IMR-90 (cell line): ENCODE results near the gene ENOX1. TPM values are rescaled to one million over a fixed set of nuclear protein-coding genes. Genes with fewer than 3 reads are reported as not detected.

ENCODE experiments used
- ATAC-seq: fragments of 200-7000 bp; cut with Tn5 transposase; 2 replicates; pipeline ENCODE4 v1.9.1; 2020; ENCODE audit warnings: low read depth, mild to moderate bottlenecking, moderate library complexity
- BruUV-seq: library from RNA; stranded (reverse); fragments of 400-500 nt; replicated peaks from 2 replicates; lab custom pipeline; 2021; lab: Mats Ljungman, UMichigan
- CTCF ChIA-PET: fragments of 300-600 bp; formaldehyde crosslinking; extraction: SDS; loops from one replicate; lab custom pipeline; 2021; ENCODE audit warnings: antibody characterized with exemption; lab: Yijun Ruan, JAX
- POLR2A ChIA-PET: fragments of 300-600 bp; sonication (Branson Sonifier 250); formaldehyde crosslinking; loops from one replicate; lab custom pipeline; 2022; ENCODE audit warnings: antibody characterized with exemption; ENCODE audit not compliant: unreplicated experiment; lab: Charles Lee
- DNase-seq: peaks from one replicate; pipeline ENCODE4 v3.0.0; 2013
- H2AFZ ChIP-seq: replicated peaks from 2 replicates; pipeline ENCODE3; 2013; ENCODE audit warnings: low read length, mild to moderate bottlenecking; ENCODE audit not compliant: poor library complexity
- H2AK5ac ChIP-seq: 2 replicates; pipeline ENCODE4 v1.6.1; 2013; ENCODE audit warnings: low read depth, low read length, inconsistent platforms
- H2AK9ac ChIP-seq: replicated peaks from 2 replicates; pipeline ENCODE3; 2013; ENCODE audit warnings: mild to moderate bottlenecking, low read depth, low read length, moderate library complexity; ENCODE audit not compliant: poor library complexity
- H2BK120ac ChIP-seq: 2 replicates; pipeline ENCODE4 v1.6.1; 2013; ENCODE audit warnings: low read depth, low read length, inconsistent platforms
- H2BK15ac ChIP-seq: 3 replicates; pipeline ENCODE4 v1.6.1; 2013; ENCODE audit warnings: low read depth, low read length, inconsistent platforms
- H2BK20ac ChIP-seq: 2 replicates; pipeline ENCODE4 v1.6.1; 2013; ENCODE audit warnings: low read depth, mild to moderate bottlenecking, inconsistent platforms, low read length, moderate library complexity
- H2BK5ac ChIP-seq: 2 replicates; pipeline ENCODE4 v1.6.1; 2013; ENCODE audit warnings: mild to moderate bottlenecking, low read depth, low read length, inconsistent platforms; ENCODE audit not compliant: poor library complexity, severe bottlenecking
- H3K14ac ChIP-seq: replicated peaks from 2 replicates; pipeline ENCODE4 v1.6.1; 2013; ENCODE audit warnings: low read depth, low read length, inconsistent platforms
- H3K18ac ChIP-seq: 2 replicates; pipeline ENCODE4 v1.6.1; 2013; ENCODE audit warnings: low read depth, low read length, control low read depth
- H3K23ac ChIP-seq: 2 replicates; pipeline ENCODE4 v1.6.1; 2013; ENCODE audit warnings: low read depth, low read length, inconsistent platforms
- H3K27ac ChIP-seq: 2 replicates; pipeline ENCODE4 v1.5.1; 2013; ENCODE audit warnings: mild to moderate bottlenecking, control low read depth, low read length; ENCODE audit not compliant: insufficient read depth
- H3K27me3 ChIP-seq: 2 replicates; pipeline ENCODE4 v1.6.1; 2013; ENCODE audit warnings: low read length; ENCODE audit not compliant: control insufficient read depth, insufficient read depth
- H3K36me3 ChIP-seq: 2 replicates; pipeline ENCODE4 v1.6.1; 2013; ENCODE audit warnings: low read length, mixed read lengths; ENCODE audit not compliant: control insufficient read depth, insufficient read depth
- H3K4ac ChIP-seq: 2 replicates; pipeline ENCODE4 v1.6.1; 2013; ENCODE audit warnings: low read depth, low read length, inconsistent platforms
- H3K4me1 ChIP-seq: 2 replicates; pipeline ENCODE4 v1.6.1; 2013; ENCODE audit warnings: low read length, mixed read lengths; ENCODE audit not compliant: control insufficient read depth, insufficient read depth
- H3K4me2 ChIP-seq: 2 replicates; pipeline ENCODE4 v1.6.1; 2013; ENCODE audit warnings: low read depth, mild to moderate bottlenecking, control low read depth, low read length, moderate library complexity
- H3K4me3 ChIP-seq: 2 replicates; pipeline ENCODE4 v1.5.1; 2013; ENCODE audit warnings: low read depth, mild to moderate bottlenecking, control low read depth, low read length, moderate library complexity; ENCODE audit not compliant: insufficient read depth
- H3K56ac ChIP-seq: 2 replicates; pipeline ENCODE4 v1.6.1; 2013; ENCODE audit warnings: low read length, inconsistent platforms; ENCODE audit not compliant: insufficient read depth; ENCODE audit errors: extremely low read depth
- H3K79me1 ChIP-seq, 2 experiments: 2 replicates each; pipeline ENCODE4 v1.6.1; 2013; ENCODE audit warnings: low read length in 2 of 2, inconsistent platforms in 1 of 2, low read depth in 1 of 2
- H3K9ac ChIP-seq: 2 replicates; pipeline ENCODE4 v1.6.1; 2013; ENCODE audit warnings: low read depth, low read length, control low read depth
- H3K9me1 ChIP-seq: 2 replicates; pipeline ENCODE4 v1.6.1; 2013; ENCODE audit warnings: low read length, inconsistent platforms; ENCODE audit not compliant: insufficient read depth
- H3K9me3 ChIP-seq: 2 replicates; pipeline ENCODE4 v1.6.1; 2013; ENCODE audit warnings: low read length; ENCODE audit not compliant: control insufficient read depth, insufficient read depth
- H4K20me1 ChIP-seq: 2 replicates; pipeline ENCODE4 v1.6.1; 2013; ENCODE audit warnings: low read length, inconsistent platforms; ENCODE audit not compliant: insufficient read depth
- H4K5ac ChIP-seq: 2 replicates; pipeline ENCODE4 v1.6.1; 2013; ENCODE audit warnings: mild to moderate bottlenecking, low read depth, low read length, control low read depth
- H4K8ac ChIP-seq, 2 experiments: 2 replicates each; pipeline ENCODE4 v1.6.1; 2013; ENCODE audit warnings: low read depth in 2 of 2, low read length in 2 of 2, control low read depth in 1 of 2, inconsistent platforms in 1 of 2
- H4K91ac ChIP-seq: 2 replicates; pipeline ENCODE4 v1.6.1; 2013; ENCODE audit warnings: low read depth, low read length, inconsistent platforms; ENCODE audit not compliant: insufficient read depth
- SMC3 ChIP-seq: fragments of 150-350 bp; IDR thresholded peaks from 2 replicates; pipeline ENCODE4 v1.6.1; 2016; ENCODE audit warnings: low read depth, mild to moderate bottlenecking, antibody characterized with exemption, low read length, moderate library complexity
- WGBS, 2 experiments: methylation state at CpG; one replicate each; pipeline versions ENCODE4 v1.1.5 to v1.1.7; 2013; ENCODE audit warnings: missing lambda C conversion rate in 2 of 2; ENCODE audit not compliant: insufficient read length in 1 of 2; ENCODE audit errors: extremely low coverage in 2 of 2; 5-methylcytosine and 5-hydroxymethylcytosine counted together
- dilution Hi-C: fragments of 300-500 bp; cut with HindIII; formaldehyde crosslinking; loops from one replicate; pipeline ENCODE4 v1.14.3; 2018; ENCODE audit warnings: low sequenced_read_pairs; ENCODE audit not compliant: unreplicated experiment
- in situ Hi-C: fragments of 300-500 bp; cut with MboI; formaldehyde crosslinking; loops from 3 replicates; pipeline ENCODE4 v1.14.3; 2019; ENCODE audit warnings: low sequenced_read_pairs, inconsistent platforms, mixed read lengths
- intact Hi-C: fragments of 100-400 bp; cut with micrococcal nuclease; formaldehyde crosslinking; loops from 2 replicates; pipeline ENCODE4 v1.10.0; 2022
- polyA plus RNA-seq, 3 experiments: library from polyadenylated mRNA; depleted of rRNA; stranded (reverse); fragments of >200 nt; gene quantifications; 2 replicates each; pipeline ENCODE4 v1.2.3, GENCODE V29; 2012; ENCODE audit warnings: low replicate concordance in 1 of 3
- total RNA-seq: library from RNA; depleted of rRNA; stranded (reverse); fragments of >200 nt; gene quantifications from 2 replicates; pipeline ENCODE4 v1.2.3, GENCODE V29; 2012

ENOX1 gene
- total and polyA plus RNA-seq, 2 of the 4 experiments (the other 2 are of a cell fraction) = 0.99 to 1.3 TPM

GRCh38 chr13:43346427-43346826, 440.3 kb downstream of the ENOX1 start:
- Histone ChIP-seq H3K9me1 (no peaks in the 10 kb centered on the region), H4K20me1 (no peaks in the 10 kb centered on the region), H2BK120ac (no peak overlapping the region), H3K27me3 (peaks cover 1% of the 10 kb centered on the region), H3K9me3 (no peaks in the 10 kb centered on the region), H3K27ac (no peak overlapping the region), H3K4me3 (no peak overlapping the region), H3K18ac (no peak overlapping the region), H3K23ac (no peak overlapping the region), H2AK9ac (no peak overlapping the region), H2BK20ac (no peak overlapping the region), H3K79me1 (no peaks in the 10 kb centered on the region), H3K4me2 (no peak overlapping the region), H2BK5ac (no peak overlapping the region), H2BK15ac (no peak overlapping the region), H3K4me1 (no peaks in the 10 kb centered on the region), H4K5ac (no peak overlapping the region), H3K14ac (no peak overlapping the region), H4K8ac (no peak overlapping the region), H4K91ac (no peak overlapping the region), H2AK5ac (no peak overlapping the region), H3K9ac (no peak overlapping the region), H2AFZ (no peak overlapping the region), H3K4ac (no peak overlapping the region), H3K36me3 (no peaks in the 10 kb centered on the region), H3K56ac (no peak overlapping the region)
- ATAC-seq (no peak), DNase-seq (no peak)
- ChIA-PET POLR2A (no interaction called here), CTCF (no interaction called here)
- dilution Hi-C loops (no loop called here), in situ Hi-C loops (no loop called here), intact Hi-C loops (no loop called here)
- BruUV-seq = no TSS peak
- 100% methylated on average over 1 of the region's 4 CpGs; no CpG with 5 or more reads in 1 of the 2 experiments for WGBS, 2 experiments
- no peak for TF ChIP-seq SMC3
